Suprapubic skin (tissue), 4 donors: ENCODE results near the gene AFAP1L2. TPM values are rescaled to one million over a fixed set of nuclear protein-coding genes. Genes with fewer than 3 reads are reported as not detected.

Experiments
- DNase-seq, 2 donors: peaks; one replicate each; pipeline ENCODE4 v3.0.0-alpha.2; 2019; ENCODE audit warnings: low spot score in 2 of 2
- H3K27ac ChIP-seq: fragments of 200-600 bp; sonication (generic); one replicate; pipeline ENCODE4 v1.5.1; 2019
- H3K27me3 ChIP-seq: fragments of 200-600 bp; sonication (generic); one replicate; pipeline ENCODE4 v1.5.1; 2019
- H3K36me3 ChIP-seq: fragments of 200-600 bp; sonication (generic); one replicate; pipeline ENCODE4 v1.5.1; 2019
- H3K4me1 ChIP-seq: fragments of 200-600 bp; sonication (generic); one replicate; pipeline ENCODE4 v1.5.1; 2019
- H3K4me3 ChIP-seq: fragments of 200-600 bp; sonication (generic); one replicate; pipeline ENCODE4 v1.5.1; 2019; ENCODE audit warnings: mild to moderate bottlenecking
- H3K9me3 ChIP-seq: fragments of 200-600 bp; sonication (generic); one replicate; pipeline ENCODE4 v1.5.1; 2019
- CTCF ChIP-seq, 2 donors: fragments of 200-600 bp in 1 of 2; fragments of 450-650 bp in 1 of 2; sonication (generic) in 1 of 2; IDR thresholded peaks; one replicate each; pipeline ENCODE4 v1.5.1; 2016 to 2019; ENCODE audit warnings: antibody characterized with exemption in 2 of 2, mild to moderate bottlenecking in 1 of 2, moderate library complexity in 1 of 2
- EP300 ChIP-seq: sonication (generic); formaldehyde crosslinking; IDR thresholded peaks from one replicate; pipeline ENCODE4 v1.6.1; 2017; ENCODE audit warnings: antibody characterized with exemption
- POLR2A ChIP-seq, 2 donors: fragments of 450-650 bp; IDR thresholded peaks; one replicate each; pipeline ENCODE4 v1.6.1; 2017; ENCODE audit warnings: antibody characterized with exemption in 2 of 2, mild to moderate bottlenecking in 2 of 2, moderate library complexity in 2 of 2
- POLR2AphosphoS5 ChIP-seq, 3 donors: sonication (generic); formaldehyde crosslinking; IDR thresholded peaks; one replicate each; pipeline ENCODE4 v1.6.1; 2017; ENCODE audit warnings: antibody characterized with exemption in 3 of 3
- WGBS: methylation state at CpG from one replicate; pipeline ENCODE4 v1.1.5; 2018; 5-methylcytosine and 5-hydroxymethylcytosine counted together
- total RNA-seq, 4 donors: library from RNA; depleted of rRNA; stranded (reverse); fragments of >200 nt; gene quantifications; one replicate each; pipeline ENCODE4 v1.1.0, GENCODE V29; 2016

Gene AFAP1L2
- total RNA-seq, 4 donors from 2014 or later: 10.8 to 32.0 (median 15.7) TPM

DNA sequence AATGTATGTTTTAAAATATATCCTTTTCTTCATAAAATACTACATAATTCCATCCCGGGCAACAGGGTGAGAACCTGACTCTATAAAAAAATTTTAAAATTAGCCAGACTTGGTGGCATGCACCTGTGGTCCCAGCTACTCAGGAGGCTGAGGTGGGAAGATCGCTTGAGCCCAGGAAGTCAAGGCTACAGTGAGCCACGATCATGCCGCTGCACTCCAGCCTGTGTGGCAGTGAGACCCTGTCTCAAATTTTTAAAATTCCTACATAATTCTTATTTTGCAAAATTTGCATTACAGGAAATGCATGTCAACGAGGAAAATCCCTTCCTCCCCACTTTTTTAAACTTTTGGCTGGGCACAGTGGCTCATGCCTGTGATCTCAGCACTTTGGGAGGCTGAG lies 31.3 kb downstream of the AFAP1L2 start:
- TF ChIP-seq POLR2A (IDR thresholded peaks at IDR 0.05) (no peak), CTCF (IDR thresholded peaks at IDR 0.05) (no peak), EP300 (no peak), POLR2AphosphoS5 (IDR thresholded peaks at IDR 0.05) (no peak)
- H3K27ac ChIP-seq: no peak overlapping the region
- DNase-seq: no peak
- H3K9me3 ChIP-seq: no peaks in the 10 kb centered on the region
- no peaks in the 10 kb centered on the region for H3K36me3 ChIP-seq
- H3K27me3 ChIP-seq: no peaks in the 10 kb centered on the region
- H3K4me3 ChIP-seq: no peak overlapping the region
- WGBS: 75% methylated on average over 5 of the region's 5 CpGs
- peaks cover 37% of the 10 kb centered on the region for H3K4me1 ChIP-seq

DNA sequence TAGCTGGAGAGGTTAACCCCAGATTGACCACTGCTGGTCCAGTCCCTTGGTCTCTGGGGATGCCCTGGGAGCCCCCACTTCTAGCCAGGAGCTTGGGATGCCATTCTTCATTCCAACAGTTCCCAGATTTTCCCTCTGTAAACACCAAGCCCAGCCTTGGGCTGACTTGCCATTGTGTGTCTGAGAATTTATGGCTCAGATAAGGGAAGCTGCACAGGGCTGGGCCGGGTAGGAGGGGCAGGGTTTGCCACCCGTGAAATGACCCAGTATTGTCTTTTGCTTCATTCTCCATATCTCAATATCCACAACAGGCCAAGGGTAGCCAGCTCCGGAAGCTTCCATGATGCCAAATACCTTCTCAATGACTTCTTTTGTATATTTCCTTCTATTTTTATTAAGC lies 32.1 kb downstream of the AFAP1L2 start:
- TF ChIP-seq CTCF (IDR thresholded peaks at IDR 0.05) (no peak), EP300 (no peak), POLR2AphosphoS5 (IDR thresholded peaks at IDR 0.05) (no peak), POLR2A (IDR thresholded peaks at IDR 0.05) (no peak)
- Histone ChIP-seq H3K27ac (no peak overlapping the region), H3K9me3 (no peaks in the 10 kb centered on the region), H3K4me1 (peaks cover 45% of the 10 kb centered on the region), H3K36me3 (no peaks in the 10 kb centered on the region), H3K4me3 (no peak overlapping the region), H3K27me3 (no peaks in the 10 kb centered on the region)
- 39% methylated on average over 3 of the region's 3 CpGs for WGBS
- DNase-seq: no peak

DNA sequence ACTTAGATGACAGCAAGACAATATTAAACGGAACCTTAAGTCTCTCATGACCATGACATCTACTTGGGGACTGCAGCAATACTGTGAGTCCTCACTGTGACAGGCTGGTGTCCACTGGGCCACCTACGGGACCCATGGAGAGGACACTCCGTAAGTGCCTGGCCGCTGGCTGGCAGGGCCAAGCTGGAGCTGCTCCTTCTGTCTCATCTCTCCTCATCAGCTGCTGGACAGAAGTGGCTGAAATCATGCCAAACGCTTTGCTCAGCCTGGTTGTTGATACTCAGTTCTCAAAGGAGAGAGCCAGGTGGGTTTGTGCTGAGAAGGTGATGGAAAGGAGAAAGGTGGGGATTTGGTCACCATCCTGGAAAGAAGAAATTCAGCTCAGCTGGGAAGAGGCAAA lies 33.3 kb downstream of the AFAP1L2 start:
- WGBS: 87% methylated on average over 5 of the region's 5 CpGs
- no peak for DNase-seq
- Histone ChIP-seq H3K27me3 (no peaks in the 10 kb centered on the region), H3K4me3 (no peak overlapping the region), H3K36me3 (no peaks in the 10 kb centered on the region), H3K9me3 (no peaks in the 10 kb centered on the region), H3K27ac (no peak overlapping the region), H3K4me1 (peaks cover 51% of the 10 kb centered on the region)
- no peak for TF ChIP-seq POLR2AphosphoS5 (IDR thresholded peaks at IDR 0.05)
- TF ChIP-seq CTCF (IDR thresholded peaks at IDR 0.05): no peak
- no peak for TF ChIP-seq POLR2A (IDR thresholded peaks at IDR 0.05)
- no peak for TF ChIP-seq EP300

- TF ChIP-seq EP300: no peak
- 39% methylated on average over 2 of the region's 2 CpGs for WGBS
- Histone ChIP-seq H3K36me3 (no peaks in the 10 kb centered on the region), H3K4me1 (peaks cover 51% of the 10 kb centered on the region), H3K27ac (no peak overlapping the region), H3K27me3 (no peaks in the 10 kb centered on the region), H3K4me3 (no peak overlapping the region), H3K9me3 (no peaks in the 10 kb centered on the region)
- DNase-seq: no peak
Observed at GRCh38 chr10:114370199-114370598, 34.1 kb downstream of the AFAP1L2 start.

DNA sequence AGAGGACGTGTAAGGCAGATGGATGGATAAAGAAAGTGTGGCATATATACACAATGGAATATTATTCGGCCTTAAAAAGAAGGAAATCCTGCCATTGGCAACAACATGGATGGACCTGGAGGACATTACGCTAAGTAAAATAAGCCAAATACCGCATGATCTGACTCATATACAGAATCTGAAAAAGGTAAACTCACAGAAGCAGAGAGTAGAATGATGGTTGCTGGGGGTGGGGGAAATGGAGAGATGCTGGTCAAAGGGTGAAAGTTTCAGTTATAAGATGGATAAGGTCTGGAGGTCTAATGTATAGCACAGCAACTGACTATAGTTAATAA lies 36.3 kb downstream of the AFAP1L2 start:
- no peaks in the 10 kb centered on the region for H3K27me3 ChIP-seq
- H3K9me3 ChIP-seq: no peaks in the 10 kb centered on the region
- H3K4me1 ChIP-seq: peaks cover 45% of the 10 kb centered on the region
- H3K27ac ChIP-seq: peak overlapping the region; percentile 71
- no peak for DNase-seq
- 52% methylated on average over 4 of the region's 4 CpGs for WGBS
- H3K4me3 ChIP-seq: no peak overlapping the region
- TF ChIP-seq CTCF (IDR thresholded peaks at IDR 0.05) (no peak), EP300 (no peak), POLR2A (IDR thresholded peaks at IDR 0.05) (no peak), POLR2AphosphoS5 (IDR thresholded peaks at IDR 0.05) (no peak)
- H3K36me3 ChIP-seq: no peaks in the 10 kb centered on the region

DNA sequence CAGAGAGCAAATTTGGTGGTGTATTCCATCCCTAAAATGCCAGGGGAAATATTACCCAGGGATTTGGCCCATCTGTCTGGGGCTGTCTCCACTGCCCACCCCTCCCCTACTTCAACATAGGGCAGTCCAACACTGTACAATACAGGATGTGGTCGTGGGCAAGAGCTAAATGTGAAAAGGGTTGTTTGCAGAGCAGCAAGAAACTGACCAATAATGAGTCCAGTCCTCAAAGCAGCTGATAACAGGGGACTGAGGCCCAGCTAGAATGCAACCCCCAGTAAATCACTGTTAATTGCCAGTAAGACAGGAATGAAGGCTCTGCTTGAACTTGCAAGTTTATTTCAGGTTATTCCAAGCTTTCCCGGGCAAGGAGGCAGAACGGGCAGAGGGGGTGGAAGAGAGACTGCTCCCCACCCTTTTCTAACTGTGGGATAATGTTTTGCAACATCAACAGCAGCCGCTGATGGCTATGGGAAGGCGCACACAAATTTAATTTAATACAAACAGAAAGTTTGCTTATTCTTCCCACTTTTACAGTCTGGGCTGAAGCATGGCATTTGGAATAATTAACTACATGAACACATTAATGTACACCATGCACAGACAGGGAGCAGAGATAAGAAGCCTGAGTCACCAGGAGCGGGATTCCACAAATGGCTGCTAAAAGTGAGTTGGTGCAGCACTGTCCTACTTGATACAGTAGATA lies 36.8 kb downstream of the AFAP1L2 start:
- Histone ChIP-seq H3K4me1 (peaks cover 45% of the 10 kb centered on the region), H3K4me3 (no peak overlapping the region), H3K9me3 (no peaks in the 10 kb centered on the region), H3K36me3 (no peaks in the 10 kb centered on the region), H3K27me3 (no peaks in the 10 kb centered on the region), H3K27ac (peak overlapping the region; percentile 71)
- TF ChIP-seq EP300: no peak
- TF ChIP-seq POLR2A (IDR thresholded peaks at IDR 0.05): no peak
- TF ChIP-seq CTCF (IDR thresholded peaks at IDR 0.05): no peak
- TF ChIP-seq POLR2AphosphoS5 (IDR thresholded peaks at IDR 0.05): no peak
- no peak for DNase-seq
- WGBS: 15% methylated on average over 6 of the region's 6 CpGs
